HUES64 (cell line): ENCODE measurements around the gene PNPLA7.

Source experiments
- H3K27ac ChIP-seq: 2 replicates; pipeline ENCODE4 v1.7.0; 2013; ENCODE audit warnings: low read depth, low read length, inconsistent platforms
- H3K27me3 ChIP-seq: 2 replicates; pipeline ENCODE4 v1.6.1; 2013; ENCODE audit warnings: mild to moderate bottlenecking, low read length; ENCODE audit not compliant: insufficient read depth
- H3K36me3 ChIP-seq: 2 replicates; pipeline ENCODE4 v1.6.1; 2013; ENCODE audit warnings: mild to moderate bottlenecking, low read length; ENCODE audit not compliant: insufficient read depth
- H3K4me1 ChIP-seq: 2 replicates; pipeline ENCODE4 v1.6.1; 2013; ENCODE audit warnings: mild to moderate bottlenecking, low read length, moderate library complexity; ENCODE audit not compliant: insufficient read depth
- H3K4me3 ChIP-seq: 2 replicates; pipeline ENCODE4 v1.5.1; 2013; ENCODE audit warnings: mild to moderate bottlenecking, low read length, moderate library complexity
- H3K9ac ChIP-seq: 2 replicates; pipeline ENCODE4 v1.6.1; 2013; ENCODE audit warnings: mild to moderate bottlenecking, low read depth, low read length
- H3K9me3 ChIP-seq: 2 replicates; pipeline ENCODE4 v1.6.1; 2013; ENCODE audit warnings: low read depth, low read length; ENCODE audit not compliant: insufficient read depth
- WGBS: fragments of 150-250, 120-280 bp; methylation state at CpG from one replicate; pipeline ENCODE4 v1.1.7; 2013; ENCODE audit warnings: missing lambda C conversion rate; 5-methylcytosine and 5-hydroxymethylcytosine counted together

PNPLA7 gene

GRCh38 chr9:137498720-137499150 is 51.5 kb downstream of the PNPLA7 start:
- Histone ChIP-seq H3K9me3 (no peaks in the 10 kb centered on the region), H3K9ac (no peak overlapping the region), H3K36me3 (no peaks in the 10 kb centered on the region), H3K27me3 (no peaks in the 10 kb centered on the region), H3K4me3 (no peak overlapping the region), H3K4me1 (no peaks in the 10 kb centered on the region), H3K27ac (no peak overlapping the region)
- WGBS = 84% methylated on average over 16 of the region's 16 CpGs

GRCh38 chr9:137497921-137498719 is 52.1 kb downstream of the PNPLA7 start:
- no peaks in the 10 kb centered on the region for H3K4me1 ChIP-seq
- whole genome bisulfite sequencing = 91% methylated on average over 36 of the region's 36 CpGs

GRCh38 chr9:137496601-137497375 is 53.4 kb downstream of the PNPLA7 start:
- H3K9me3 ChIP-seq = no peaks in the 10 kb centered on the region
- H3K4me1 ChIP-seq = no peaks in the 10 kb centered on the region
- no peaks in the 10 kb centered on the region for H3K27me3 ChIP-seq
- H3K36me3 ChIP-seq = no peaks in the 10 kb centered on the region
- no peak overlapping the region for H3K9ac ChIP-seq
- WGBS = 95% methylated on average over 27 of the region's 27 CpGs
- no peak overlapping the region for H3K27ac ChIP-seq
- no peak overlapping the region for H3K4me3 ChIP-seq

More at GRCh38 chr9:137497921-137498719, 52.1 kb downstream of the PNPLA7 start:
- no peak overlapping the region for H3K4me3 ChIP-seq
- H3K9ac ChIP-seq = no peak overlapping the region
- no peaks in the 10 kb centered on the region for H3K36me3 ChIP-seq
- no peaks in the 10 kb centered on the region for H3K9me3 ChIP-seq
- H3K27ac ChIP-seq = no peak overlapping the region
- H3K27me3 ChIP-seq = no peaks in the 10 kb centered on the region

- H3K4me3 ChIP-seq = no peak overlapping the region
- no peaks in the 10 kb centered on the region for H3K27me3 ChIP-seq
- H3K36me3 ChIP-seq = no peaks in the 10 kb centered on the region
- H3K9ac ChIP-seq = no peak overlapping the region
- 95% methylated on average over 46 of the region's 46 CpGs for WGBS
- no peaks in the 10 kb centered on the region for H3K4me1 ChIP-seq
- no peak overlapping the region for H3K27ac ChIP-seq
- no peaks in the 10 kb centered on the region for H3K9me3 ChIP-seq
Measured at GRCh38 chr9:137494550-137495351, 55.5 kb downstream of the PNPLA7 start.

GRCh38 chr9:137494104-137494544 is 56.1 kb downstream of the PNPLA7 start:
- H3K4me1 ChIP-seq = no peaks in the 10 kb centered on the region
- no peak overlapping the region for H3K4me3 ChIP-seq
- H3K27ac ChIP-seq = no peak overlapping the region
- H3K36me3 ChIP-seq = no peaks in the 10 kb centered on the region
- WGBS = 86% methylated on average over 13 of the region's 13 CpGs
- H3K9ac ChIP-seq = no peak overlapping the region
- no peaks in the 10 kb centered on the region for H3K9me3 ChIP-seq
- no peaks in the 10 kb centered on the region for H3K27me3 ChIP-seq

GRCh38 chr9:137493364-137494103 is 56.7 kb downstream of the PNPLA7 start:
- 93% methylated on average over 16 of the region's 16 CpGs for WGBS
- Histone ChIP-seq H3K27ac (no peak overlapping the region), H3K4me1 (no peaks in the 10 kb centered on the region), H3K36me3 (no peaks in the 10 kb centered on the region), H3K9me3 (no peaks in the 10 kb centered on the region), H3K9ac (no peak overlapping the region), H3K27me3 (no peaks in the 10 kb centered on the region), H3K4me3 (no peak overlapping the region)

GRCh38 chr9:137492464-137493363 is 57.5 kb downstream of the PNPLA7 start:
- H3K27me3 ChIP-seq = no peaks in the 10 kb centered on the region
- 90% methylated on average over 18 of the region's 20 CpGs for WGBS
- H3K9ac ChIP-seq = no peak overlapping the region
- H3K4me3 ChIP-seq = no peak overlapping the region
- H3K4me1 ChIP-seq = no peaks in the 10 kb centered on the region
- no peaks in the 10 kb centered on the region for H3K36me3 ChIP-seq
- H3K9me3 ChIP-seq = no peaks in the 10 kb centered on the region
- H3K27ac ChIP-seq = no peak overlapping the region

- no peak overlapping the region for H3K9ac ChIP-seq
- H3K27ac ChIP-seq = no peak overlapping the region
- H3K9me3 ChIP-seq = no peaks in the 10 kb centered on the region
- 93% methylated on average over 12 of the region's 13 CpGs for WGBS
- H3K4me3 ChIP-seq = no peak overlapping the region
- no peaks in the 10 kb centered on the region for H3K4me1 ChIP-seq
- H3K36me3 ChIP-seq = no peaks in the 10 kb centered on the region
- H3K27me3 ChIP-seq = no peaks in the 10 kb centered on the region
Measured at GRCh38 chr9:137491735-137492432, 58.3 kb downstream of the PNPLA7 start.

- no peaks in the 10 kb centered on the region for H3K36me3 ChIP-seq
- no peak overlapping the region for H3K9ac ChIP-seq
- H3K27me3 ChIP-seq = no peaks in the 10 kb centered on the region
- no peak overlapping the region for H3K4me3 ChIP-seq
- no peaks in the 10 kb centered on the region for H3K4me1 ChIP-seq
- H3K9me3 ChIP-seq = no peaks in the 10 kb centered on the region
- H3K27ac ChIP-seq = no peak overlapping the region
- 88% methylated on average over 9 of the region's 9 CpGs for WGBS
Measured at GRCh38 chr9:137490532-137491186, 59.5 kb downstream of the PNPLA7 start.
